ENCODE measurements around the gene PIK3R6.

GRCh38 chr17:8781776-8782175 is 85.7 kb downstream of the PIK3R6 start:
- TF ChIP-seq CTCF (IDR thresholded peaks at IDR 0.05) (no peak), POLR2AphosphoS5 (IDR thresholded peaks at IDR 0.05) (no peak), POLR2A (IDR thresholded peaks at IDR 0.05) (no peak), EP300 (IDR thresholded peaks at IDR 0.05; ENCODE audit: low read depth) (no peak)

Measured in transverse colon (tissue), 4 donors.